ENCODE results near the gene PDK3. TPM values are rescaled to one million over a fixed set of nuclear protein-coding genes. Genes with fewer than 3 reads are reported as not detected.

The PDK3 gene
- total RNA-seq (10 to 100 TPM; 26.0 to 26.4 TPM), polyA plus RNA-seq (48.3 TPM)

- Histone ChIP-seq H3K4me1 (ENCODE audit: insufficient read depth, low read length) (peaks cover 28% of the 10 kb centered on the region), H3K4me3 (ENCODE audit: low read length) (peak within 1 kb of the TSS; percentile 71), H3K9me3 (ENCODE audit: low read length) (no peaks in the 10 kb centered on the region), H3K36me3 (ENCODE audit: insufficient read depth, low read length) (no peaks in the 10 kb centered on the region), H3K27ac (ENCODE audit: low read depth, low read length) (peak within 1 kb of the TSS; percentile 79), H3K27me3 (ENCODE audit: insufficient read depth, low read length, poor library complexity, severe bottlenecking) (no peaks in the 10 kb centered on the region)
- Mint-ChIP-seq H3K4me1 (peaks cover 38 to 43% (median 41%) of the 10 kb centered on the region in 3 donors), H3K4me3 (peak within 1 kb of the TSS; percentile 83 to 93 (median 87)), H3K27me3 (peaks cover 0 to 2% of the 10 kb centered on the region in 2 donors), H3K9me3 (no peaks in the 10 kb centered on the region), H3K27ac (peak within 1 kb of the TSS; percentile 77 to 97 (median 95)), H3K36me3 (peaks cover 0 to 1% (median 0%) of the 10 kb centered on the region in 3 donors)
- DNase-seq: peak; percentile 82 to 94 (median 90)
- ChIA-PET POLR2A (interaction anchor here (0.6 to 3.6 kb wide), 5 partner anchors 15 to 410 kb away, joined by 3 to 34 read pairs (median 9); partner anchors contain the start of gene EIF2S3), CTCF (interaction anchor here (0.7 to 3.6 kb wide), 4 partner anchors 15 to 69 kb away, joined by 3 to 22 read pairs (median 10); no protein-coding TSS in a partner anchor)
These were observed at the start of gene PDK3 for GRCh38 chrX:24464836-24465531. TSS of gene PDK3 (plus strand) at chrX:24465286. CDS start at chrX:24465456, 170 bp downstream.

GRCh38 chrX:24415921-24416320 lies 49.2 kb upstream of the PDK3 start:
- Histone ChIP-seq H3K4me1 (ENCODE audit: insufficient read depth, low read length) (no peaks in the 10 kb centered on the region), H3K9me3 (ENCODE audit: low read length) (no peaks in the 10 kb centered on the region), H3K4me3 (ENCODE audit: low read length) (no peak overlapping the region), H3K27me3 (ENCODE audit: insufficient read depth, low read length, poor library complexity, severe bottlenecking) (no peaks in the 10 kb centered on the region), H3K36me3 (ENCODE audit: insufficient read depth, low read length) (no peaks in the 10 kb centered on the region), H3K27ac (ENCODE audit: low read depth, low read length) (no peak overlapping the region)
- H3K27ac Mint-ChIP-seq: no peak overlapping the region
- no peaks in the 10 kb centered on the region for H3K4me1 Mint-ChIP-seq
- CTCF ChIA-PET: no interaction called here
- peaks cover 0 to 2% (median 0%) of the 10 kb centered on the region in 5 donors for H3K9me3 Mint-ChIP-seq
- H3K36me3 Mint-ChIP-seq: peaks cover 0 to 9% (median 2%) of the 10 kb centered on the region in 3 donors
- no peak for DNase-seq
- H3K27me3 Mint-ChIP-seq: peaks cover 0 to 2% of the 10 kb centered on the region in 2 donors
- no peak overlapping the region for H3K4me3 Mint-ChIP-seq
- POLR2A ChIA-PET: no interaction called here

GRCh38 chrX:24423960-24424359 lies 41.1 kb upstream of the PDK3 start:
- peaks cover 0 to 3% (median 0%) of the 10 kb centered on the region in 3 donors for H3K36me3 Mint-ChIP-seq
- peaks cover 5 to 14% (median 12%) of the 10 kb centered on the region in 3 donors for H3K4me1 Mint-ChIP-seq
- H3K27ac ChIP-seq (ENCODE audit: low read depth, low read length): no peak overlapping the region
- no peaks in the 10 kb centered on the region for H3K36me3 ChIP-seq (ENCODE audit: insufficient read depth, low read length)
- H3K9me3 ChIP-seq (ENCODE audit: low read length): no peaks in the 10 kb centered on the region
- H3K27me3 Mint-ChIP-seq: peaks cover 1 to 3% of the 10 kb centered on the region in 2 donors
- CTCF ChIA-PET: no interaction called here
- H3K4me3 Mint-ChIP-seq: no peak overlapping the region
- peaks cover 8% of the 10 kb centered on the region for H3K4me1 ChIP-seq (ENCODE audit: insufficient read depth, low read length)
- DNase-seq: no peak
- peaks cover 0 to 4% (median 0%) of the 10 kb centered on the region in 5 donors for H3K9me3 Mint-ChIP-seq
- no peak overlapping the region for H3K4me3 ChIP-seq (ENCODE audit: low read length)
- H3K27me3 ChIP-seq (ENCODE audit: insufficient read depth, low read length, poor library complexity, severe bottlenecking): no peaks in the 10 kb centered on the region
- POLR2A ChIA-PET: no interaction called here
- H3K27ac Mint-ChIP-seq: no peak overlapping the region

GRCh38 chrX:24424948-24425347 lies 40.1 kb upstream of the PDK3 start:
- Histone ChIP-seq H3K4me3 (ENCODE audit: low read length) (no peak overlapping the region), H3K27ac (ENCODE audit: low read depth, low read length) (no peak overlapping the region), H3K4me1 (ENCODE audit: insufficient read depth, low read length) (peaks cover 8% of the 10 kb centered on the region), H3K9me3 (ENCODE audit: low read length) (no peaks in the 10 kb centered on the region), H3K27me3 (ENCODE audit: insufficient read depth, low read length, poor library complexity, severe bottlenecking) (no peaks in the 10 kb centered on the region), H3K36me3 (ENCODE audit: insufficient read depth, low read length) (no peaks in the 10 kb centered on the region)
- ChIA-PET POLR2A (no interaction called here), CTCF (no interaction called here)
- no peak for DNase-seq
- H3K27ac Mint-ChIP-seq: no peak overlapping the region
- no peaks in the 10 kb centered on the region for H3K36me3 Mint-ChIP-seq
- no peak overlapping the region for H3K4me3 Mint-ChIP-seq
- H3K27me3 Mint-ChIP-seq: peaks cover 1 to 3% of the 10 kb centered on the region in 2 donors
- H3K9me3 Mint-ChIP-seq: peaks cover 0 to 4% (median 0%) of the 10 kb centered on the region in 5 donors
- peaks cover 5 to 14% (median 12%) of the 10 kb centered on the region in 3 donors for H3K4me1 Mint-ChIP-seq

GRCh38 chrX:24425806-24426205 lies 39.3 kb upstream of the PDK3 start:
- Histone ChIP-seq H3K27me3 (ENCODE audit: insufficient read depth, low read length, poor library complexity, severe bottlenecking) (no peaks in the 10 kb centered on the region), H3K4me1 (ENCODE audit: insufficient read depth, low read length) (peaks cover 8% of the 10 kb centered on the region), H3K27ac (ENCODE audit: low read depth, low read length) (no peak overlapping the region), H3K4me3 (ENCODE audit: low read length) (no peak overlapping the region), H3K9me3 (ENCODE audit: low read length) (no peaks in the 10 kb centered on the region), H3K36me3 (ENCODE audit: insufficient read depth, low read length) (no peaks in the 10 kb centered on the region)
- CTCF ChIA-PET: no interaction called here
- H3K9me3 Mint-ChIP-seq: peaks cover 0 to 3% (median 0%) of the 10 kb centered on the region in 5 donors
- peaks cover 3 to 5% of the 10 kb centered on the region in 2 donors for H3K27me3 Mint-ChIP-seq
- H3K36me3 Mint-ChIP-seq: no peaks in the 10 kb centered on the region
- H3K4me3 Mint-ChIP-seq: no peak overlapping the region
- H3K27ac Mint-ChIP-seq: no peak overlapping the region
- POLR2A ChIA-PET: no interaction called here
- peaks cover 5 to 14% (median 12%) of the 10 kb centered on the region in 3 donors for H3K4me1 Mint-ChIP-seq
- no peak for DNase-seq

- H3K4me3 Mint-ChIP-seq: peak overlapping the region in 4 of 7 donors; percentile 12 to 62 (median 44)
- H3K36me3 Mint-ChIP-seq: no peaks in the 10 kb centered on the region
- DNase-seq: peak in 2 of 5 donors; percentile 18 to 23
- H3K27ac ChIP-seq (ENCODE audit: low read depth, low read length): no peak overlapping the region
- H3K36me3 ChIP-seq (ENCODE audit: insufficient read depth, low read length): no peaks in the 10 kb centered on the region
- CTCF ChIA-PET: no interaction called here
- peaks cover 3 to 5% of the 10 kb centered on the region in 2 donors for H3K27me3 Mint-ChIP-seq
- peaks cover 8% of the 10 kb centered on the region for H3K4me1 ChIP-seq (ENCODE audit: insufficient read depth, low read length)
- H3K4me1 Mint-ChIP-seq: peaks cover 5 to 14% (median 12%) of the 10 kb centered on the region in 3 donors
- H3K4me3 ChIP-seq (ENCODE audit: low read length): no peak overlapping the region
- no peaks in the 10 kb centered on the region for H3K9me3 Mint-ChIP-seq
- no peaks in the 10 kb centered on the region for H3K27me3 ChIP-seq (ENCODE audit: insufficient read depth, low read length, poor library complexity, severe bottlenecking)
- POLR2A ChIA-PET: no interaction called here
- H3K9me3 ChIP-seq (ENCODE audit: low read length): no peaks in the 10 kb centered on the region
- peak overlapping the region in 3 of 8 donors; percentile 45 to 59 (median 46) for H3K27ac Mint-ChIP-seq
These were observed 38.7 kb upstream of the PDK3 start for GRCh38 chrX:24426340-24426913.

- ChIA-PET POLR2A (no interaction called here), CTCF (no interaction called here)
- Histone ChIP-seq H3K9me3 (ENCODE audit: low read length) (no peaks in the 10 kb centered on the region), H3K36me3 (ENCODE audit: insufficient read depth, low read length) (no peaks in the 10 kb centered on the region), H3K4me1 (ENCODE audit: insufficient read depth, low read length) (peaks cover 8% of the 10 kb centered on the region), H3K27ac (ENCODE audit: low read depth, low read length) (no peak overlapping the region), H3K4me3 (ENCODE audit: low read length) (no peak overlapping the region), H3K27me3 (ENCODE audit: insufficient read depth, low read length, poor library complexity, severe bottlenecking) (no peaks in the 10 kb centered on the region)
- Mint-ChIP-seq H3K4me3 (no peak overlapping the region), H3K36me3 (no peaks in the 10 kb centered on the region), H3K4me1 (peaks cover 5 to 14% (median 12%) of the 10 kb centered on the region in 3 donors), H3K27me3 (peaks cover 5 to 6% of the 10 kb centered on the region in 2 donors), H3K27ac (peak overlapping the region in 4 of 8 donors; percentile 34 to 87 (median 60)), H3K9me3 (no peaks in the 10 kb centered on the region)
- no peak for DNase-seq
These were observed 38.0 kb upstream of the PDK3 start for GRCh38 chrX:24426921-24427746.

- no peaks in the 10 kb centered on the region for H3K27me3 ChIP-seq (ENCODE audit: insufficient read depth, low read length, poor library complexity, severe bottlenecking)
- Mint-ChIP-seq H3K27me3 (peaks cover 4 to 5% of the 10 kb centered on the region in 2 donors), H3K4me1 (peaks cover 5 to 14% (median 12%) of the 10 kb centered on the region in 3 donors), H3K36me3 (no peaks in the 10 kb centered on the region), H3K9me3 (no peaks in the 10 kb centered on the region), H3K27ac (peak overlapping the region in 5 of 8 donors; percentile 62 to 87 (median 77)), H3K4me3 (no peak overlapping the region)
- POLR2A ChIA-PET: no interaction called here
- H3K27ac ChIP-seq (ENCODE audit: low read depth, low read length): no peak overlapping the region
- H3K4me3 ChIP-seq (ENCODE audit: low read length): no peak overlapping the region
- CTCF ChIA-PET: no interaction called here
- H3K4me1 ChIP-seq (ENCODE audit: insufficient read depth, low read length): peaks cover 8% of the 10 kb centered on the region
- H3K9me3 ChIP-seq (ENCODE audit: low read length): no peaks in the 10 kb centered on the region
- DNase-seq: no peak
- H3K36me3 ChIP-seq (ENCODE audit: insufficient read depth, low read length): no peaks in the 10 kb centered on the region
These were observed 37.4 kb upstream of the PDK3 start for GRCh38 chrX:24427747-24428019.

All from CD8-positive, alpha-beta memory T cell (primary cell).